GM21526 (cell line): ENCODE results near the gene ADCY3.

ENCODE experiments used
- ATAC-seq: cut with Tn5 transposase; IDR thresholded peaks from one replicate; pipeline ENCODE4 v1.9.1; 2021; ENCODE audit warnings: moderate library complexity; ENCODE audit not compliant: unreplicated experiment, low FRiP score

The ADCY3 gene

GRCh38 chr2:24920098-24920808, at the start of gene ADCY3:
Gene ADCY3 (minus strand): TSS chr2:24920237. CDS start chr2:24918987, 1,250 bp downstream.
- ATAC-seq = peak; percentile 41

GRCh38 chr2:24969784-24970183, 49.7 kb upstream of the ADCY3 start:
- no peak for ATAC-seq

DNA sequence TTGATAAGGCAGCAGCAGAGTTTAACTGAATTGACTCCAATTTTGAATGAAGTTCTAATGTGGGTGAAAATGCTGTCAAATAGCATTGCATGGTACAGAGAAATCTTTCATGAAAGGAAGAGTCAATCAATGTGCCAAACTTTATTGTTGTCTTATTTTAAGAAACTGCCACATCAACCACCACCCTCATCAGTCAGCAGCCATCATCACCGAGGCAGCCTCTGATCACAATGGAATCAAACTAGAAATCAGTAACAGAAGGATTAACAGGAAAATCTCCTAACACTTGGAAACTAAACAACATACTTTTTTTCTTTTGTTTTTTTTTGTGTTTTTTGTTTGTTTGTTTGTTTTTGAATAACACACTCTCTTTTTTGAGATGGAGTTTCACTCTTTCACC, 41.9 kb upstream of the ADCY3 start:
- no peak for ATAC-seq

DNA sequence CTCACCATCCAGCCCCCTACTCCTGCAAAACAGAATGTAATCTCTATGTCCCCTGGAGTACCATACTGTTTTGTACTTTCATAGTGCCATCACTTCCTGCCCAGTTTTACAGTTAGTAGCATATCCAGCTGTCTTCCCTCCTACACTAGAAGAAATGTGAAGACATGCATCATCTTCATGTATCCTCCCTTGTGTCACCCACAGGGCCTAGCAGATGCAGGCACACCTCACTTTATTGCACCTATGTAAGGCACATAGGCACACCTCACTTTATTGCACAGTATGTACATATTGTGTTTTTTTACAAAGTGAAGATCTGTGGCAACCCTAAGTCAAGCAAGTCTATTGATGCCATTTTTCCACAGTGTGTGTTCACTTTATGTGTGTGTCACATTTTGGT, 39.7 kb upstream of the ADCY3 start:
- ATAC-seq = no peak

- no peak for ATAC-seq
These were observed 38.4 kb upstream of the ADCY3 start for GRCh38 chr2:24958411-24958935.

DNA sequence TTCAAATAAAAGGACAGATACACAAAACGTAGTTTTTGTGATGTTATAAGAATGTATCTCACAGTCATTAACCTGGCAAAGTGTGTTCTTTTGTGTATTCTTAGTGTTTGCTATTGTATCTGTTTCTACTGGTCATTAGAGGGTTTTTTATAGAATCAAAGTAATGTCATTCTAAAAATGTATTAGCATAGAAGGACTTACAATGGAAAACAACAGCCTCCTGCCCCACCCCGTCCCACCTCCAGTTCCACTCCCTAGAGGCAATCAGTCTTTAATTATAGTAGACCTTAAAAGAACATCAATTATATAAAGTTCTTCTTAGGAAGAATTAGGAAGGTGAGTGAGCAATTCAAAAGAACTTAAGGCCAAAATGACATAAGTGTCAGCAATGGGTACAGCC, 37.9 kb upstream of the ADCY3 start:
- ATAC-seq = no peak

DNA sequence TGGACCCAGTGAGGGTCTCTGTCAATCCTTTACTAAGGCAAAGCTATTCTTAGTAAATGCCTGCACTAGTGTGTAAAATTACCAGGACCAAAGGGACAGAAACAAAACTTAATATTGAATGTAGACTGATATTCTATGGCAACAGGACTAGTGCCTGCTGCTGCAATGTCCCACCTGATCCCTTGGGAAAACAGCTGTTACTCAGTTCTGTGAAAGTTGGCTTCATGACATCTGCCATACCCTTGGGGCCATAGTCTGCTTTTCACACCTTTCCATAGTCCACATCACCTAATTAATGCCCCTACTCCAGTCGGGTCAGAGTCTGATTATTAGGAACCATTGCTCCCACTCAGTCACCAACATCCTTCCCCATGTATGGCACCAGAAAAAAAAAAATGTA, 37.2 kb upstream of the ADCY3 start:
- no peak for ATAC-seq

- no peak for ATAC-seq
These were observed 35.9 kb upstream of the ADCY3 start for GRCh38 chr2:24955921-24956320.

- no peak for ATAC-seq
These were observed 35.2 kb upstream of the ADCY3 start for GRCh38 chr2:24955232-24955631.

- ATAC-seq = no peak
These were observed 30.1 kb upstream of the ADCY3 start for GRCh38 chr2:24950102-24950501.

DNA sequence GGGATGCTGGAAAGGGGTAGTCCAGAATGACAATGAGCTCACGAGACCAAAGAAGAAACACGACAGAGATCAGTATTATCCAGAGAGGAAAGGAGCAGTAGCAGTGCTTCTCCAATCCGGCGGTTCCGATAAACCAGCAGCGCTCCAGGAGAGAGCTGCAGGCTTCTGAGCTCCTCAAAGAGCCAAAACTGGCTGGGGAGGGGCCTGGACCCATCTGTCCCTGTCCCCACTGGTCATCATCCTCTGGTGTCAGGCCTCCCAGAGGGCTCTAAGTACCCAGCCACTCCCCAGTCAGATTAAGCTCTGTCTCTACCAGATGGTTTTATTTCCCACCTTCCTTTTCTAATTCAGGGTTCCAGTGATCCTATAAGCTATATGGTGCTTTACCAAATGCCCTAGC, 28.5 kb upstream of the ADCY3 start:
- ATAC-seq = no peak

- ATAC-seq = no peak
These were observed 27.6 kb upstream of the ADCY3 start for GRCh38 chr2:24947561-24948157.

DNA sequence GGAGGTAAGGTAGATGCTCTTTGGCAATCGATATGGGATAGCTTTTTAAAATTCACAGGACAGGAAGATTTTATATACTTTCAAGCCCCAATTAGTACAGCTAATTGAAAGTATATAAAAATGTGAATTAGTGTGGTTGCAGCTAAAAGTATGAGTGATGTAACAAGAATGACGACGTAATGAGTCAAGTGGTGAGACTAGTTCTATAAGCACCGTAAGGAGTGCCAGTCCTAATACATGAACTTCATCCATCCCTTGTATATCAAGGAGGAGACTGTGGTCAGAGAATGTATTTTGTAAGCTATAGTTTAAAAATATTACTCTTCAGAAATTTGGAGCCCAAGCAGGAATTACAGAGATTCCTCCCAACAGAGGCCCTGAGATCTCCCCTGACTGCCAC, 25.9 kb upstream of the ADCY3 start:
- ATAC-seq = no peak

GRCh38 chr2:24943427-24944053, 23.5 kb upstream of the ADCY3 start:
- ATAC-seq = no peak

DNA sequence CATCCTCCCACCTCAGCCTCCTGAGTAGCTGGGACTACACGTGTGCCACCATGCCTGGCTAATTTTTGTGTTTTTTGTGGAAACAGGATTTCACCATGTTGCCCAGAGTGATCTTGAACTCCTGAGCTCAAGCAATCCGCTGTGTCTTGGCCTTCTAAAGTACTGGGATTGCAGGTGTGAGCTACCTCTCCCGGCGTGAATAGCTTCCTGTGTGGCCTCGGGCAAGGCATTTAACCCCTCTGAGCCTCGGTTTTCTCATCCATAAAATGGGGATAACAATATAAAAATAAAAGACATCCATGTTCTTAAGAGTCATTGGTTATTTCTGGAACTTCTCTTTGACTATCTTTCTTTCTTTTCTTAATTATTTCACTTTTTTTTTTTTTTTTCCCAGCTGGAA, 19.3 kb upstream of the ADCY3 start:
- ATAC-seq = no peak

DNA sequence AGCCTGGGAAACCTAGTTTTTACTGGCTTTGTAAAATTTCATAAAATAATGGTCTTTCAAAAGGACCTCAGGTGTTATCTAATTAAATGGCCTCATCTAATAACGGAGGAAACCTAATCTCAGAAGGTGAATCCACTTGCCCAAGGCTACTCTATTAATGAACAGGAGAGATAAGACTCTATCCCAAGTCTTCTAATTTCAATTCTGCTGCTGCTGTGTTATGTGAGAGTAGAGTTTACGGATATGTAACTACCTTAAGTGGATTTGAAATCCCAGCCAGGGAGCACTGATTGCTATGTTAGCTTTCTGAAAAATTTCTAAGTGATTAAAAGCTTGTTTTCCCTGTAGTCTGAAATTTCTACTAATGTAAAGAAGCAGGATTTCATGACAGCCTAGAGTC, 17.2 kb upstream of the ADCY3 start:
- no peak for ATAC-seq

GRCh38 chr2:24935145-24935544, 15.1 kb upstream of the ADCY3 start:
- no peak for ATAC-seq

DNA sequence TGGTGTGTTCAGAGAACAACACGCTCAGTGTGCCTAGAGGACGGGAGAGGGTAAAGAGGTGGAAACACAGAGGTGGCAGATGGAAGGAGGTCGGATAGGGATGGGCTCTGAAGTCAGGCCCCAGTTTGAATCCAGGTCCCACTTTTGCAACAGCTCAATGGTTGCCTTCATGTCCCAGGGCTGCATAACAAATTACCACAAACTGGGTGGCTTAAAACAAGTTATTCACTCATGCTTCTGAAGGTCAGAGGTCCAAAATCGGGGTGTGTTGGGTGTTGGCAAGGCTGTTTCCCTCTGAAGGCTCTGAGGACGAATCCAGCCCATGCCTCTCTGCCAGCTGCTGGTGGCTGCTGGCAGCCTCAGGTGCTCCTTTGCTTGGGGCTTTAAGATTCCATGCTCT, 12.7 kb upstream of the ADCY3 start:
- ATAC-seq = no peak

DNA sequence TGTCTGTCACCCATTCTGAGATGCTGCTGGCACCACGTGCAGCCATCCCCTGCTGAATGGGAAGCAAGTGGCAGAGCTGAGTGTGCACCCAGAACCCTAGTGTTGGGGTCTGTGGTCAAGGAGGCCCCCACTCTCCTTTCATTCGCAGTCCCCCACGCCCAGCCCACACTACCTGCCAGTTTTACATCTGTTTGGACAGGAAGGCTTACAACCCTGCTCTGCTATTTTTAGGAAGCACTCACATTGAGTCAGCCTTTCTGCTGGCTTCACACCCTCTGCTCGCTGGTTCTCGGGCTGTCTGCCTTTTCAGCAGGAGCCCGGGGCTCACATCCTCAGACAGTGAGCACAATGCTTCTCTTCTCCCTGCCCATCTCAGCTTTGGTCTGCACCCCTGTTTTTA, 10.7 kb upstream of the ADCY3 start:
- ATAC-seq = peak; percentile 70

DNA sequence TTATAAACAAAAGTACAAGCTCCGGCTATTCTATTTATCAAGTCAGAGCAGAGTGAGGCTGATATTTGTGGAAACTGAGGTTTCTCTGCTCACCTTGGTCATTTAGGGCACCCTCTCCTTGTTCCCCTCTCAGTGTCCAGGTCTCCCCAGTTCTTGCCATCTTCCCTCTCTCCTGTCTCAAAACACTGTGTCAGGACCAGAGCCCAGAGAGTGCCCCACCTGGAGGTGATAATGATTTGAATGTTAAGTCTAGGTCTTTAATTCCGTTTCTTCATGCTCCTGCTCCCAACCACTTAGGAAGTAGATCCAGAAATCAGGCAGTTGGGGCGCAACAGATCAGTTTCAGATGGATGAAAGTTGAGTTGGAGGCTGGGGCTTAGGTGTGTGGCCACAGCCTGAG, 9.2 kb upstream of the ADCY3 start:
- ATAC-seq = no peak

- ATAC-seq = no peak
These were observed 8.0 kb upstream of the ADCY3 start for GRCh38 chr2:24928036-24928435.
